GM21529 (cell line): ENCODE results near the gene NFYB.
"Not testable (repeated sequence)": the region's sequence is repeated elsewhere in the genome, so short reads cannot be mapped to it uniquely, and the experiment has no call there.

Experiments used
- ATAC-seq: cut with Tn5 transposase; IDR thresholded peaks from one replicate; pipeline ENCODE4 v1.9.1; 2021; ENCODE audit not compliant: unreplicated experiment

Gene NFYB

DNA sequence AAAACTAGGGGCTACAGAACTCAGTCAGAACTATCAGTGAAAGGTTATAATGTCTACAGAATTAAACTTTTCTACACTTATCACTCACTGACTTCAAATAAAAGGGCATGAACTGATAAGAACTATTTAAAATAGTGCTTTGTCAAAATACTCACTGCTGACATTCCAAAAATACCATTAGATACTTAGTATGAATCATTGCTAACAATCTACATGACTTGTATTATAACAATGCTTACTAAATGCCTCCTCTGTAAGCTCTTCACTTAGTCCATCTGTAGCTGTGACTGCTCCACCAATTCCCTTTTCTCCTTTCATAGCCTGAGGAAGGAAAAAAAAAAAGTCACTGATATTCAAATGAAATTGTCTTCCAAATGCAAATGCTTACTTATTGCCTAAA, 17.0 kb downstream of the NFYB start:
- ATAC-seq, result no peak

DNA sequence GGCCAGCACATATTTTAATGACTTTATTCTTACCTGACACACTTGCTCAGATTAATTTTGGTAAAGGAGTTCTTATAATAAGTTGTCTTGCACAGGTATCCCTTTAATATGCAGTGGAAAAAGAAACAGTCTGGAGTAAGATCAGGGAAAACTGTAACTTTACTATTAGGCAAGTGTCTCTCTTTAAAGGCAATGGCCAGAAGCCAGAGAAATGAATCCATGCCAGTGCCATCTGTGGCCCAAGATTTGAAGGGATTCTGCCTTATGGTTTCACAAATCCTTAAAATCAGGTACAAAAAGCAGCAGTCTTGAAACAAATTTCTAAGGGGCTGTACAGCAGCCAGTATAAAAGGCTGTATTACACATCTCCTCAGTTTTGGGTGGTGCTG, 22.4 kb downstream of the NFYB start:
- ATAC-seq, result no peak

DNA sequence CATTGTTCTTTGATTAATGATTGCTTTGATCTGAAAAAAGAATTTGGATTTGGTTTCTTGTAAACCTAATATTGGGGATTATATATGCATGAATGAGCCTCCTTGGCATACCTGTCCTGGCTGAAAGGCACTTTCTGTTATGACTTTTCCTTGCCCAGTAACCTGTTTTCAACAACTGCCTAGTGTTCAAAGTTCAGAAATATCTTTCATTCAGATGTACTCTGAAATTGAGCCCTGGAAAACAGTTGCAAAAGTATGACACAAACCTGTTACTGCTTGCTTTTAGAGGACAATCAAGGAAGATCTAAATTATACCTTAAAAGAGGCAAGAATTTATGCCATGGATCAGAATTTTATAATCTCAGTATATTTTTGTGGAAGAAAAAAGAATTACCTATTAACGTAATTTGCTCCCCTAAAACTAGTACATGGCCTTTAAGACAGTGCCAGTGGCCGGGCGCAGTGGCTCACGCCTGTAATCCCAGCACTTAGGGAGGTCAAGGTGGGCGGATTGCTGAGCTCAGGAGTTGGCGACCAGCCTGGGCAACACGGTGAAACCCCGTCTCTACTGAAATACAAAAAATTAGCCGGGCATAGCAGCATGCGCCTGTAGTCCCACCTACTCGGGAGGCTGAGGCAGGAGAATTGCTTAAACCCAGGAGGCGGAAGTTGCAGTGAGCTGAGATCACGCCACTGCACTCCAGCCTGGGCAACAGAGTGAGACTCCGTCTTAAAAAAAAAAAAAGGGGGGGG, 23.0 kb downstream of the NFYB start:
- not testable (repeated sequence) for ATAC-seq

DNA sequence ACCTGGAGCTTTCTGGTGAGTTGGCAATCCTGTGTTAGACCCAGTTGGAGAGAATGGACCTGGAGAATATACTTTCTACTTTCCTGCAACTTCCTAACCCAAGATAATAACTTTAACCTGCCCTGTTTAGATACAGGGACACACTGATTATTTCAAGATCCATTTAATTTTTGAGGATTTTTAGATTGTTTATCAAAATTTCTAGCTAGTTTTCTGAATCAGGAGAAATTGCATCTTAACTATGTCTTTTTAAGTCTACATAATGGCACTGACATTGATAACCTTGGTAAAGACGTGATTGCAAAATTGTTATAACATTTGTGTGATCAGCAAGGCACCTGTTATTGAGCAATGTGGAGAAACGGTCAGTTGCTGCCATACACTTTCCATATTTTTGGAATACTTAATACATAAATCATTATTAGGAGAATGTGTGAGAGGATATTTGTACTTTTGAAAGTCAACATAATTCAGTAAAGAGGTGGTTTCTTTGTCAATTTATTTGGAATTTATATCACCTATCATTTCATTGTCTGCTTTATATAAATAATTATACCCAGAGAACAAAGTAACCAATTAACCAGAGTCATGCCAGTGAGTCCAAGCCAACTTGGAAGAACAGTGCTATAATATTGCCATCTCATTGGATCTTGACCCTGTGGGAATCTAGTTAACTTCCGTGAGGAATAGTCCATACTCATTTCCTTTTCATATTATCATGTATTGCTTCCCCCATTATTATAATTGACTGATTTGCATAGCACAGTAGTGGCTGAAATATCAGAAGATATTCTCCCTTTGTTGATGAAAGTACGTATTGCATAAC, 28.4 kb downstream of the NFYB start:
- no peak for ATAC-seq

DNA sequence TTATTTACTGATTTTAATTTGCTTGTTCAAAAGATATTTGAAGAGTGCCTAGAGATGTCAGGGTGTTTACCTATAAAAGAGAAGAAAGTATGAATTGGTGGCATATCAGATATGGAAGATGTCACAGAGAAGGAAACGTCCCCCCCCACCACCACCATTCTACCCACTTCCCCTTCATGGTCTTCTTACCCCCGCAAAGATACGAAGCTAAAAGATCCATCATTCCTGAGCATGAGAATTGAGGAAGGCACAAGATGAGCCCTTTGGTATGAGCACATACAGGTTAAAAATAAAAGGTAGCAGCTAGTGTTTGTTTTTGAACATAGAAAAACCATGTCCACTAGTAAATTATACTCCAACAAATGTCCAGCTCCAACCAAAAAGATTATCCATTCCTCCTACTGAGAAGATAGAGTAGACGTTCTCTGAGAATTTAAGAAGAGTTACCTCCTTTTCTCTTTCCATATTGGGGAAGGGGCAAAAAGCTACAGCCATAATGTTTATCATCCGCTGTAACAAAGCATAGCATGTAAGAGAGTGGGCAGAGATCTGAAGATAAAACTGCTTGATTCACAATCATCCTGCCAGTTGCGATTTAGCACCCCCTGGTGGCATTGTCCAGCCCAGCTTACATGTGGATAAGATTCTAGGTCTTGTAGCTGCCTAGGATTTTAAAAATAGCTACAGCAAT, 29.1 kb downstream of the NFYB start:
- peak; percentile 70 for ATAC-seq

DNA sequence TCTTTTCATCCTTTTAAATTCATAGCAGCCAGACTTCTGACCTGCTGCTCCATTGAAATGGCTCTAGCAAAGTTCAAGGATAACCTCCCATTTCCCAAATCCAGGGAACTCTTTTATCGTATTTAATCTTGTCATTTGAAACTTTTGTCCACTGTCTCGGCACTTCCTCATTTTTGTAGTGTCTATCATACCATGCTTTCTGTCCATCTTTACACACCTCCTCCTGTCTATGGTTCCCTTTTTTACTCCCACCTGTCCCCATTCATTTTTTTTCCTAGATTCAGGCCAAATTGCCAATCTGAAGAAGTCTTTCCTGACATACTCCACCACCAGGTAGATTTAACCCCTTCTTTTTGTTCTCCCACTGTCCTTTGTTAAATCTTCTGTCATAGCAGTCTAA, 31.0 kb downstream of the NFYB start:
- no peak for ATAC-seq

DNA sequence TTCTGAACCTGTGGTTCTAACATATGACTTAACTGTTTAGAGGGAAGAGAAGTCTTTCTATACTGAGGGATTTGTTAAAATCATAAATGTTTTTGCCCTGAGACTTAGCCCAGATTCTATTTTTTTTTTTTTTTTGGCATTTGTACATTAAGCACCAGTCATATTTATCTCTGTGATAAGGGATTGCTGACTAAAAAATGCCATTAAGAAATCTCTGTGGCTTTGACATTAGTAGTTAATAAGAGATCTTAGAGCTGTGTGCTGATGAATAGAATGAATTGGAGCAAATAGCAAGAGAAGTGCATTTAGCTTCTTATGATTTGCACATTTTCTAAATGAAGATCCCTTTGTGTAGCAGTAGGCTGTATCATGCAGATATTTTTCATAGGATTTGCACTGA, 32.5 kb downstream of the NFYB start:
- no peak for ATAC-seq

DNA sequence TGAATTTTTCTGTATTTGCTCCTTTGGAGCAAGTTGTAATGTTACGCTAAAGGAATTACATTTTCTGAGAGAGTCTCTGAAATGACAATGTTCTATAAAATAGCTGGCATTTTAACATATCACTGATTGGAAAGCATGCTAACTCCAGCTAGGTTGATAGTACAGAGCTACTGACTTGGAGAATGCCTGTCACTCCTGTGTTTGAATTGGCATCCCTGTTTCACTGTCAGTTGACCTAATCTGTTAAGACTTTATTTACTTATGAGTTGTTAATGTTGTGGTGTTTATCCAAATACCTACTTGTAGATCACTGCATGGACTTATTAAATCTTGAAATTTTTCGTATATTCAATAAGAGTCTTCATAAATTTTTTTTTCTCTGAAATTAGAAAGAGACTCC, 40.1 kb downstream of the NFYB start:
- ATAC-seq, result no peak

DNA sequence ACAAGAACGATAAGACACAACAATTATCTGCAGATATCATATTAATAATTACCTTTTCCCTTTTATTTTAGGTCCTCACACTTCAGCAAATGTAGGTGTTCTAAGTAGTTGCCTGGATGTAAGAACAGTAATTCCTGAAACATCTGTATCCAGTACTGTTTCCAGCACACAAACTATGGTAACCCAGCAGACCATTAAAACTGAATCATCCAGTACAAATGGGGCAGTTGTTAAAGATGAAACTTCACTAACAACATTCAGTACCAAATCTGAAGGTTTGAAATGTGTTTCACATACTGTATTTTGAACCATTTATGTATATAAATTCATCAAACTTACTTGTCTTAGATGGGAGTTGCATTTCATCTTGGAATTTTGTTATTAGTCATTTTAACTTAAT, 42.7 kb downstream of the NFYB start:
- ATAC-seq, result no peak

DNA sequence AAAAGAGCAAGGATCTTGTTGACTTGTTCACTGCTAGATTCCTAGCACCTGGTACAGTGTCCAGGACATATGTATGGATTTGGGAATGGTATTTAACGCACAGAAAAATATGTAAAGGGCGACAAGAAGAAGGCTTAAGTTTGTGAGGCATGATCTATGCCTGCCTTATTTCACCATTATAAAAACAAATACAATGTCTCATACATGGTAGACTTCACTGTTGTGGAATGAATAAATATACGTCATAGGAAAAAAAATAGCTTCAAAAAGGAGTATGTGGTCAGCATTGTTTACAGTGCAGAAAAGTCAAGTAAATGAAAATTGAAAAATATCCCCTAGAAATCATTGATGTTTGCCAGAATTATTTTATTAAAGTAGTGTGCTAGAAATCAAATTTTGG, 43.7 kb downstream of the NFYB start:
- ATAC-seq, result no peak

DNA sequence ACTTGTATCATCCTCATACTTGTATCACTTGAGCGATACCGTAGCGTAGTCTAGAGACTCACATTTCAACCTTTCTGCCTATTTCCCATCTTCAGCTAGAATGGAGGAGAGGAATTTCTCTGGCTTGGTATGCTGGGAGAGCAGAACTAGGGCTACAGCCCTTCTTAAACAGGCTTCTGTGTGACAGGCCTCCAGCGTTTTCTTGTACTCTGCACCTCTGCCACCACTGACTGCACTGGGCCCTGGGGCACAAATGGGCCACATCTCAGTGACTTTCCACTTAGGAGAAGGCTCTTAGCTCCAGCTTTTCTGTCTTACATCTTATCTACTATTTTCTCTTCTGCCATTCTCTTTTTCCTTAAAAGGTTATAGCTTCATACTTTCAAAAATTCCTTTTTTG, 46.9 kb downstream of the NFYB start:
- no peak for ATAC-seq

DNA sequence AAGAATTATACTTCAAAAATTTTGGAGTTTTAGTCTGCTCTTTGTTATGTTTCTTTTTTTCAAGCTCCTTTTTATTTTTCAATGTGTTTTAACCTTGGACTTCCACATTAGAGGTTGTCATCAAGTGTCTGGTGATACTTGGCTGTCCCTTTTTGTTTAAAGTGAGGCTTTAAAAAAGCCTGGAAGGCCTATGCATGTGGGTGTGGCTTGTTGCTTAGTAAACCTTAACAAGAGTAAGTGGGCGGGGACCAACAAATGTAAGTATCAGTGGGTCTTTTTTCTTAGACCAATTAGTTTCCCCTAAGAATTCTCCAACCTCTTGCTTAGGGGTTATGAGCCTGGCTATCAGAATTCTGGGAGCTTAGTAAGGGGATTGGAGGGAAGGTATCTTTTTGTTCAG, 47.3 kb downstream of the NFYB start:
- ATAC-seq, result no peak

DNA sequence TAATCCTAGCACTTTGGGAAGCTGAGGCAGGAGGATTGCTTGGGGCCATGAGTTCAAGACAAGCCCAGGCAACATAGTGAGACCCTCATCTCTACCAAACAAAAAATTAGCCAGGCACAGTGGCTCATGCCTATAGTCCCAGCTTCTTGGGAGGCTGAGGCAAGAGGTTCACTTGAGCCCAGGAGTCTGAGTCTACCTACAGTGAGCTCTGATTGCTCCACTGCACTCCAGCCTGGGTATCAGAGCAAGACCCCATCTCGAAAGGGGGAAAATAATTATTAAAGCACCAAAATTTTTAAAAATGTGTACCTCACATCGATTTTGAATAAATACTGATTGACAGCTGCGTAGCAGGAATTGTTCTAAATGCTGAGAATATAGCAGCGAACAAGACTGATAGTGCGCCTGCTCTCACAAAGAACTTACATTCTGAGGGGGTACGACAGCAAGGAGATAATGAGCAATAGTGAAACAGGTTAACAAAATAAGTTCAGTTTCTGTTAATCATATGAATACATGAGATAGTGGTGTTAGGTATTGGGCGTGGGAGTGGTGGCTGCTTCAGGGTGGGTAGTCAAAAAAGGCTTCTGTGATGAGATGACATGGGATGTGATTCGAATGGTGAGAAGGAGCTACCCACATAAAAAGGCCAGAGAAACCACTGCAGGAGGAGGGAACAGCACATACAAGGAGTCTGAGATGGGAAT, 54.1 kb downstream of the NFYB start:
- ATAC-seq, result peak; percentile 92

DNA sequence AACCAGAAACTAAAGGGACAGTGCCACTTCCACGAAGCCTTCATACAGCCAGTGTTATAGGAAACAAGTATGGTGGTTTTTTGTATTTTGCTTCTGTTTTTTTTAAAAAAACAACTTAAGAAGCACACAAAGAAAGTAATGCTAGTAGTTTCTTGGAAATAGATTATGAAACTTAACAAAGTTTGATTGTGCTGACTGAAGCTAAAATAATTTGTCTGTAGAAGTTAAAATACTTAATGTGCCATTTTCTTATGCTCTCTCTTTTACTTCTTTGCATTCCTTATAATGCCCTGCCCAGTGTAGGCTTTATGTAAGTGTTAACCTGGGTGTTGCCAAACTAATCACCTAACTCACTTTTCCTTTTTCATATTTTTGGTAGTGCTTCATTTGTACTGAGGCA, 57.2 kb downstream of the NFYB start:
- ATAC-seq, result no peak

DNA sequence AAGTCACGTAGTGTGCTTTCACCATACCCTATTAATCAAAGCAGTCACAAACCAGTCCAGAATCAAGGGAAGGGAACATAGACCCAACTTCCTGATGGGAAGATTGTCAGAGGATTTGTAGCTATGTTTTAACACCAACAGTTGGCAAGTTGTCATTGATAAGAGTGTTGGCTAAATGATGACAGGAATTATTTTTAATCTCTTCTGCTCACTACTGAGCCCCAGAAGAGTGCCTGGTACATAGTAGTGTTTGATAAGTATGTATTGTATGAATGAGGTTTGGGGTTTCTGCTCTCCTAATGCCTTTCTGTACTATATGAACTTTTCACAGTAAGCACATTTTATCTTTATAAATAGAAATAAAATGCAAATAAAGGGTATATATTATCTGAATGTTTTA, 59.0 kb downstream of the NFYB start:
- no peak for ATAC-seq

DNA sequence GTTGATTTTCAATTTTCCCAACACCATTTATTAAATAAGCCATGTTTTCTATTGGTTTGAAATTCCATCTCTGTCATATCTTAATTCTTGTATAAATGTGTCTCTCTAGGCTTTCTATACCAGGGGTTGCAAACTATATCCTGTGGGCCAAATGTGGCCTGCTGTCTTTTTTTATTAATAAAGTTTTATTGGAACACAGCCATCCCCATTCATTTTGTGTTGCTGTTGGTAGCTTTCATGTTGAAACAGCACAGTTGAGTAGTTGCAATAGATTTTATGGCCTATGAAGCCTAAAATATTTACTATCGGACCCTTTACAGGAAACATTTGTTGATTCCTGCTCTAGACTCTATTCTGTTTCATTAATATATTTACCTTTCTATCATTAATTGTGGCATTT, 64.3 kb downstream of the NFYB start:
- ATAC-seq, result no peak

DNA sequence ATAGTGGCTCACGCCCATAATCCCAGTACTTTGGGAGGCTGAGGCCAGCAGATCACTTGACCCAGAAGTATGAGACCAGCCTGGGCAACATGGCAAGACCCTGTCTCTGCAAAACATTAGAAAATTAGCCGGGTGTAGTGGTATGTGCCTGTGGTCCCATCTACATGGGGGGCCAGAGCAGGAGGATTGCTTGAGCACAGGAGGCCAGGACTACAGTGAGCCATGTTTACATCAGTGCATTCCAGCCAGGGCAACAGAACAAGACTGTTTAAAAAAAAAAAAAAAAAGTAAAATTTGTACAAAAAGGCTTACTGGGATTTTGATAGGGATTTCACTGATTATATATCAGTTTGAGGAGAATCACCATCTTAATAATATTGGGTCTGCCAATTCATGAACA, 65.9 kb downstream of the NFYB start:
- no peak for ATAC-seq
